HL-60 (cell line): ENCODE measurements around the gene CYSLTR2.

ENCODE experiments used
- GABPA ChIP-seq: IDR thresholded peaks from 2 replicates; pipeline ENCODE4 v1.6.1; 2012; ENCODE audit warnings: low read depth
- POLR2AphosphoS5 ChIP-seq: IDR thresholded peaks from 2 replicates; pipeline ENCODE4 v1.6.1; 2012; ENCODE audit warnings: low read depth
- TF ChIP-seq, protein P1 (sequence below): IDR thresholded peaks from 2 replicates; pipeline ENCODE4 v1.6.1; 2012; ENCODE audit warnings: low read depth; ENCODE audit not compliant: insufficient replicate concordance
- TF ChIP-seq, protein P2 (sequence below): IDR thresholded peaks from one replicate; pipeline ENCODE4 v1.5.1; 2011; ENCODE audit warnings: low read length, control low read depth, inconsistent platforms; ENCODE audit not compliant: insufficient read depth

DNA sequence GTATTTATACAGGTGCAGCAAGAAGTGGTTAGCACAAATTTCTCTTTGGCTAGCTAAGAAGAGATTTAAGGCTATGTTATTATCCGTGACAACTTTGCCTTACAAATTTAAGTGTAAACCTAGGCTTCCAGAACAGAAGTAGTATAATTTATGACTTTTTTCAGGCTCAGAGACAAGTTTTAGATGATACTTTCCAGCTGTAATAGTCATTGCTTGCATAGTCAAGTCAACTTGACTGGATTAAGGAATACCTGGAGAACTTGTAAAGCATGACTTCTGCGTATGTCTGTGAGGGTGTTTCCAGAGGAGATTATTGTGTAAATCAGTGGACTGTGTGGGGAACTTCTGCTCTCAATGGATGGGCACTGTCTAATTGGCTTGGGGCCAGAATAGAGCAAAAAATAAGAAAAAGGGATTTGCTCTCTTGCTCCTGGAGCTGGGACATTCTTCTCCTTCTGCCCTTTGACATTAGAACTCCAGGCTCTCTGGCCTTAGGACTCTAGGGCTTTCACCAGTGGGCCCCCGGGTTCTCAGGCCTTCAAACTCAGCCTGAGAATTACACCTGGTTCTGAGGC lies 33.0 kb downstream of the CYSLTR2 start:
- TF ChIP-seq, protein P1, sequence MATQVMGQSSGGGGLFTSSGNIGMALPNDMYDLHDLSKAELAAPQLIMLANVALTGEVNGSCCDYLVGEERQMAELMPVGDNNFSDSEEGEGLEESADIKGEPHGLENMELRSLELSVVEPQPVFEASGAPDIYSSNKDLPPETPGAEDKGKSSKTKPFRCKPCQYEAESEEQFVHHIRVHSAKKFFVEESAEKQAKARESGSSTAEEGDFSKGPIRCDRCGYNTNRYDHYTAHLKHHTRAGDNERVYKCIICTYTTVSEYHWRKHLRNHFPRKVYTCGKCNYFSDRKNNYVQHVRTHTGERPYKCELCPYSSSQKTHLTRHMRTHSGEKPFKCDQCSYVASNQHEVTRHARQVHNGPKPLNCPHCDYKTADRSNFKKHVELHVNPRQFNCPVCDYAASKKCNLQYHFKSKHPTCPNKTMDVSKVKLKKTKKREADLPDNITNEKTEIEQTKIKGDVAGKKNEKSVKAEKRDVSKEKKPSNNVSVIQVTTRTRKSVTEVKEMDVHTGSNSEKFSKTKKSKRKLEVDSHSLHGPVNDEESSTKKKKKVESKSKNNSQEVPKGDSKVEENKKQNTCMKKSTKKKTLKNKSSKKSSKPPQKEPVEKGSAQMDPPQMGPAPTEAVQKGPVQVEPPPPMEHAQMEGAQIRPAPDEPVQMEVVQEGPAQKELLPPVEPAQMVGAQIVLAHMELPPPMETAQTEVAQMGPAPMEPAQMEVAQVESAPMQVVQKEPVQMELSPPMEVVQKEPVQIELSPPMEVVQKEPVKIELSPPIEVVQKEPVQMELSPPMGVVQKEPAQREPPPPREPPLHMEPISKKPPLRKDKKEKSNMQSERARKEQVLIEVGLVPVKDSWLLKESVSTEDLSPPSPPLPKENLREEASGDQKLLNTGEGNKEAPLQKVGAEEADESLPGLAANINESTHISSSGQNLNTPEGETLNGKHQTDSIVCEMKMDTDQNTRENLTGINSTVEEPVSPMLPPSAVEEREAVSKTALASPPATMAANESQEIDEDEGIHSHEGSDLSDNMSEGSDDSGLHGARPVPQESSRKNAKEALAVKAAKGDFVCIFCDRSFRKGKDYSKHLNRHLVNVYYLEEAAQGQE, result no peak
- TF ChIP-seq, protein P2, sequence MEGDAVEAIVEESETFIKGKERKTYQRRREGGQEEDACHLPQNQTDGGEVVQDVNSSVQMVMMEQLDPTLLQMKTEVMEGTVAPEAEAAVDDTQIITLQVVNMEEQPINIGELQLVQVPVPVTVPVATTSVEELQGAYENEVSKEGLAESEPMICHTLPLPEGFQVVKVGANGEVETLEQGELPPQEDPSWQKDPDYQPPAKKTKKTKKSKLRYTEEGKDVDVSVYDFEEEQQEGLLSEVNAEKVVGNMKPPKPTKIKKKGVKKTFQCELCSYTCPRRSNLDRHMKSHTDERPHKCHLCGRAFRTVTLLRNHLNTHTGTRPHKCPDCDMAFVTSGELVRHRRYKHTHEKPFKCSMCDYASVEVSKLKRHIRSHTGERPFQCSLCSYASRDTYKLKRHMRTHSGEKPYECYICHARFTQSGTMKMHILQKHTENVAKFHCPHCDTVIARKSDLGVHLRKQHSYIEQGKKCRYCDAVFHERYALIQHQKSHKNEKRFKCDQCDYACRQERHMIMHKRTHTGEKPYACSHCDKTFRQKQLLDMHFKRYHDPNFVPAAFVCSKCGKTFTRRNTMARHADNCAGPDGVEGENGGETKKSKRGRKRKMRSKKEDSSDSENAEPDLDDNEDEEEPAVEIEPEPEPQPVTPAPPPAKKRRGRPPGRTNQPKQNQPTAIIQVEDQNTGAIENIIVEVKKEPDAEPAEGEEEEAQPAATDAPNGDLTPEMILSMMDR, result no peak
- TF ChIP-seq POLR2AphosphoS5 (no peak), GABPA (no peak)
